K562 (cell line): ENCODE results near the gene ARL11. TPM values are rescaled to one million over a fixed set of nuclear protein-coding genes. Genes with fewer than 3 reads are reported as not detected.

ENCODE experiments used
- ATF7 ChIP-seq: fragments of 450-650 bp; IDR thresholded peaks from 2 replicates; pipeline ENCODE4 v1.7.1; 2014; ENCODE audit warnings: mild to moderate bottlenecking, moderate library complexity
- JUND ChIP-seq, 2 experiments: IDR thresholded peaks; 2 replicates in 1 of 2; 3 replicates in 1 of 2; pipeline ENCODE4 v1.6.1; 2011; ENCODE audit warnings: borderline replicate concordance in 2 of 2, low read depth in 2 of 2, low read length in 2 of 2, improper control_type of control experiment in 1 of 2, missing biosample characterization in 1 of 2, missing genetic modification characterization in 1 of 2, missing genetic modification reagents in 1 of 2
- RAD21 ChIP-seq, 2 experiments: fragments of 250-450 bp in 1 of 2; fragments of 450-650 bp in 1 of 2; sonication (Bioruptor Pico) in 1 of 2; formaldehyde crosslinking in 1 of 2; IDR thresholded peaks in 1 of 2; conservative IDR thresholded peaks in 1 of 2; 2 replicates each; pipeline versions ENCODE4 v1.4.0 to v1.8.0; 2020 to 2022; ENCODE audit warnings: mild to moderate bottlenecking in 2 of 2, moderate library complexity in 1 of 2
- SMC3 ChIP-seq: conservative IDR thresholded peaks from 2 replicates; pipeline ENCODE4 v1.6.1; 2011; ENCODE audit warnings: low read depth, low read length, improper control_type of control experiment; ENCODE audit not compliant: insufficient read depth
- ZNF175 ChIP-seq: fragments of 200-800 bp; sonication (Bioruptor generic); IDR thresholded peaks from 2 replicates; pipeline ENCODE4 v1.6.1; 2016; ENCODE audit warnings: low read depth, mild to moderate bottlenecking, missing genetic modification characterization, missing compliant biosample characterization
- polyA plus RNA-seq, 8 experiments: library from polyadenylated mRNA; depleted of rRNA in 4 of 8; stranded (reverse) in 5 of 8; unstranded in 3 of 8; fragments of >200 nt; fragmentation: Nextera tagmentation in 2 of 8; fragmentation: Illumina TruSeq in 1 of 8; extraction: Ambion mirVana in 2 of 8; extraction: Trizol in 1 of 8; gene quantifications; 2 replicates each; pipeline versions ENCODE4 v1.2.1 to v1.2.3, GENCODE V29; 2011 to 2014; ENCODE audit warnings: inconsistent platforms in 1 of 8, missing spikeins in 1 of 8
- total RNA-seq, 7 experiments: library from RNA; depleted of rRNA in 6 of 7; stranded (reverse); fragments of >200 nt in 6 of 7; fragmentation: Illumina TruSeq in 2 of 7; extraction: Trizol in 2 of 7; gene quantifications; 2 replicates each; pipeline versions ENCODE4 v1.2.1 to v1.2.3, GENCODE V29; 2011 to 2021; ENCODE audit warnings: low replicate concordance in 1 of 7
- TF ChIP-seq, protein P1 (sequence below), 2 experiments: fragments of 450-650 bp; formaldehyde crosslinking in 1 of 2; IDR thresholded peaks; 2 replicates each; pipeline versions ENCODE4 v1.4.0 to v1.6.1; 2014 to 2020; ENCODE audit warnings: mild to moderate bottlenecking in 2 of 2, borderline replicate concordance in 1 of 2, low read depth in 1 of 2
- TF ChIP-seq, protein P2 (sequence below): sonication (generic); formaldehyde crosslinking; IDR thresholded peaks from 2 replicates; pipeline ENCODE4 v1.8.0; 2022; ENCODE audit warnings: mild to moderate bottlenecking, missing genetic modification reagents
- TF ChIP-seq, protein P3 (sequence below), 3 experiments: IDR thresholded peaks in 2 of 3; conservative IDR thresholded peaks in 1 of 3; 2 replicates each; pipeline ENCODE4 v1.5.1; 2011 to 2012; ENCODE audit warnings: low read length in 3 of 3, mild to moderate bottlenecking in 3 of 3, control low read depth in 2 of 3, improper control_type of control experiment in 1 of 3, inconsistent platforms in 1 of 3, low read depth in 1 of 3, mixed read lengths in 1 of 3, moderate library complexity in 1 of 3; ENCODE audit not compliant: insufficient read depth in 2 of 3
- TF ChIP-seq, protein P4 (sequence below): fragments of 450-650 bp; formaldehyde crosslinking; IDR thresholded peaks from 2 replicates; pipeline ENCODE4 v1.4.0; 2020; ENCODE audit warnings: mild to moderate bottlenecking, moderate library complexity

The ARL11 gene
- total and polyA plus RNA-seq, 9 of the 15 experiments (the other 6 are each of a cell fraction or from before 2014, with no cell fraction given), result 0.18 to 0.87 (median 0.45) TPM

DNA sequence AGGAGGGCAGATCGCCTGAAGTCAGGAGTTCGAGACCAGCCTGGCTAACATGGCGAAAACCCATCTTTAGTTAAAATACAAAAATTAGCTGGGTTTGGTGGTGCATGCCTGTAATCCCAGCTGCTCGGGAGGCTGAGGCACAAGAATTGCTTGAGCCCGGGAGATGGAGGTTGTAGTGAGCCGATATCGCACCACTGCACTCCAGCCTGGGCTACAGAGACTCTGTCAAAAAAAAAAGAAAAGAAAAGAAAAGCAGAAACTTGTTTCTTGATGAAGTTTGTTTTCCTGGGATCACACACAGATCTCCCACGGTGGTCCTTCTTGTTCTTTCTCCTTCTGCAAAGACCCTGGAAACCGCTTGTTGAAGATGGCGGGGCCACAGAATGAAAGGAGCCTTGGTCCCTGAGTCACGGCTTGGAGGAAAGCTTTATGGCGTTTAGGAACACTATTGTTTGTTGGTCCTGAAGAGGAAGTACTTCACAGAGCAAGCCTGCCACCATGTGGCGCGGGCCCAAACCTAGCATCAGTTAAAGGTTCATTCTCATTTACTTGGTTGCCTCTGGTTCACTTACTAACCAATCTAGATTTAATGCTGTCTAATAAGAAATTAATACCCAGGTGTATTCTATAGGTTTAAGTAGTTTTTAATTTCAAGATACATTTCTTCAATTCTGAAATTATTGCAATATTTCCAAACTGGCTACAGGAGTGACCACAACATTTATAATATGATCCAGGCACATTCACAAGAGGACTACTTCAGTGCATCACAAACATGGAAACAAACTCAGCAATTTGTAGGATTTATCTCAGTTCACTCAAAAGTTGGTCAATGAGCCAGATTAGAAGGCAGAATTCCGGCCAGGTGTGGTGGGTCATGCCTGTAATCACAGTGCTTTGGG is 21.3 kb upstream of the ARL11 start (continued):
- peak; percentile 82 for TF ChIP-seq SMC3
- TF ChIP-seq, protein P1, sequence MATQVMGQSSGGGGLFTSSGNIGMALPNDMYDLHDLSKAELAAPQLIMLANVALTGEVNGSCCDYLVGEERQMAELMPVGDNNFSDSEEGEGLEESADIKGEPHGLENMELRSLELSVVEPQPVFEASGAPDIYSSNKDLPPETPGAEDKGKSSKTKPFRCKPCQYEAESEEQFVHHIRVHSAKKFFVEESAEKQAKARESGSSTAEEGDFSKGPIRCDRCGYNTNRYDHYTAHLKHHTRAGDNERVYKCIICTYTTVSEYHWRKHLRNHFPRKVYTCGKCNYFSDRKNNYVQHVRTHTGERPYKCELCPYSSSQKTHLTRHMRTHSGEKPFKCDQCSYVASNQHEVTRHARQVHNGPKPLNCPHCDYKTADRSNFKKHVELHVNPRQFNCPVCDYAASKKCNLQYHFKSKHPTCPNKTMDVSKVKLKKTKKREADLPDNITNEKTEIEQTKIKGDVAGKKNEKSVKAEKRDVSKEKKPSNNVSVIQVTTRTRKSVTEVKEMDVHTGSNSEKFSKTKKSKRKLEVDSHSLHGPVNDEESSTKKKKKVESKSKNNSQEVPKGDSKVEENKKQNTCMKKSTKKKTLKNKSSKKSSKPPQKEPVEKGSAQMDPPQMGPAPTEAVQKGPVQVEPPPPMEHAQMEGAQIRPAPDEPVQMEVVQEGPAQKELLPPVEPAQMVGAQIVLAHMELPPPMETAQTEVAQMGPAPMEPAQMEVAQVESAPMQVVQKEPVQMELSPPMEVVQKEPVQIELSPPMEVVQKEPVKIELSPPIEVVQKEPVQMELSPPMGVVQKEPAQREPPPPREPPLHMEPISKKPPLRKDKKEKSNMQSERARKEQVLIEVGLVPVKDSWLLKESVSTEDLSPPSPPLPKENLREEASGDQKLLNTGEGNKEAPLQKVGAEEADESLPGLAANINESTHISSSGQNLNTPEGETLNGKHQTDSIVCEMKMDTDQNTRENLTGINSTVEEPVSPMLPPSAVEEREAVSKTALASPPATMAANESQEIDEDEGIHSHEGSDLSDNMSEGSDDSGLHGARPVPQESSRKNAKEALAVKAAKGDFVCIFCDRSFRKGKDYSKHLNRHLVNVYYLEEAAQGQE (IDR thresholded peaks at IDR 0.05; ENCODE audit: borderline replicate concordance), result peak; percentile 78
- TF ChIP-seq, protein P1 (CRISPR knock-in tag; IDR thresholded peaks at IDR 0.05; ENCODE audit: low read depth), result no peak
- TF ChIP-seq, protein P2, sequence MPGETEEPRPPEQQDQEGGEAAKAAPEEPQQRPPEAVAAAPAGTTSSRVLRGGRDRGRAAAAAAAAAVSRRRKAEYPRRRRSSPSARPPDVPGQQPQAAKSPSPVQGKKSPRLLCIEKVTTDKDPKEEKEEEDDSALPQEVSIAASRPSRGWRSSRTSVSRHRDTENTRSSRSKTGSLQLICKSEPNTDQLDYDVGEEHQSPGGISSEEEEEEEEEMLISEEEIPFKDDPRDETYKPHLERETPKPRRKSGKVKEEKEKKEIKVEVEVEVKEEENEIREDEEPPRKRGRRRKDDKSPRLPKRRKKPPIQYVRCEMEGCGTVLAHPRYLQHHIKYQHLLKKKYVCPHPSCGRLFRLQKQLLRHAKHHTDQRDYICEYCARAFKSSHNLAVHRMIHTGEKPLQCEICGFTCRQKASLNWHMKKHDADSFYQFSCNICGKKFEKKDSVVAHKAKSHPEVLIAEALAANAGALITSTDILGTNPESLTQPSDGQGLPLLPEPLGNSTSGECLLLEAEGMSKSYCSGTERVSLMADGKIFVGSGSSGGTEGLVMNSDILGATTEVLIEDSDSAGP (CRISPR knock-in tag), result no peak
- TF ChIP-seq ATF7, result 0 out of 2 replicates have a peak, but pooled peaks have one; percentile 17
- peak; percentile 46; the same call in 1 of the 2 replicates for TF ChIP-seq JUND (IDR thresholded peaks at IDR 0.05; ENCODE audit: borderline replicate concordance, low read depth, low read length)
- peak; percentile 12; the same call in 1 of the 3 replicates for TF ChIP-seq JUND (tag; IDR thresholded peaks at IDR 0.05; ENCODE audit: borderline replicate concordance, low read depth, low read length)
- TF ChIP-seq ZNF175 (CRISPR knock-in tag), result no peak
- TF ChIP-seq, protein P3, sequence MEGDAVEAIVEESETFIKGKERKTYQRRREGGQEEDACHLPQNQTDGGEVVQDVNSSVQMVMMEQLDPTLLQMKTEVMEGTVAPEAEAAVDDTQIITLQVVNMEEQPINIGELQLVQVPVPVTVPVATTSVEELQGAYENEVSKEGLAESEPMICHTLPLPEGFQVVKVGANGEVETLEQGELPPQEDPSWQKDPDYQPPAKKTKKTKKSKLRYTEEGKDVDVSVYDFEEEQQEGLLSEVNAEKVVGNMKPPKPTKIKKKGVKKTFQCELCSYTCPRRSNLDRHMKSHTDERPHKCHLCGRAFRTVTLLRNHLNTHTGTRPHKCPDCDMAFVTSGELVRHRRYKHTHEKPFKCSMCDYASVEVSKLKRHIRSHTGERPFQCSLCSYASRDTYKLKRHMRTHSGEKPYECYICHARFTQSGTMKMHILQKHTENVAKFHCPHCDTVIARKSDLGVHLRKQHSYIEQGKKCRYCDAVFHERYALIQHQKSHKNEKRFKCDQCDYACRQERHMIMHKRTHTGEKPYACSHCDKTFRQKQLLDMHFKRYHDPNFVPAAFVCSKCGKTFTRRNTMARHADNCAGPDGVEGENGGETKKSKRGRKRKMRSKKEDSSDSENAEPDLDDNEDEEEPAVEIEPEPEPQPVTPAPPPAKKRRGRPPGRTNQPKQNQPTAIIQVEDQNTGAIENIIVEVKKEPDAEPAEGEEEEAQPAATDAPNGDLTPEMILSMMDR (IDR thresholded peaks at IDR 0.05 in 2 of 3, conservative IDR thresholded peaks at IDR 0.05 in 1 of 3; ENCODE audit: insufficient read depth in 2 of 3, low read depth in 1 of 3, low read length in 3 of 3), result peak; percentile 71 to 84 (median 73)
- TF ChIP-seq, protein P4, sequence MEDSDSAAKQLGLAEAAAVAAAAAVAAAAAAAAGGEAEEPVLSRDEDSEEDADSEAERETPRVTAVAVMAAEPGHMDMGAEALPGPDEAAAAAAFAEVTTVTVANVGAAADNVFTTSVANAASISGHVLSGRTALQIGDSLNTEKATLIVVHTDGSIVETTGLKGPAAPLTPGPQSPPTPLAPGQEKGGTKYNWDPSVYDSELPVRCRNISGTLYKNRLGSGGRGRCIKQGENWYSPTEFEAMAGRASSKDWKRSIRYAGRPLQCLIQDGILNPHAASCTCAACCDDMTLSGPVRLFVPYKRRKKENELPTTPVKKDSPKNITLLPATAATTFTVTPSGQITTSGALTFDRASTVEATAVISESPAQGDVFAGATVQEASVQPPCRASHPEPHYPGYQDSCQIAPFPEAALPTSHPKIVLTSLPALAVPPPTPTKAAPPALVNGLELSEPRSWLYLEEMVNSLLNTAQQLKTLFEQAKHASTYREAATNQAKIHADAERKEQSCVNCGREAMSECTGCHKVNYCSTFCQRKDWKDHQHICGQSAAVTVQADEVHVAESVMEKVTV (CRISPR knock-in tag), result peak; percentile 68
- TF ChIP-seq RAD21 (CRISPR knock-in tag; conservative IDR thresholded peaks at IDR 0.05 in 1 of 2, IDR thresholded peaks at IDR 0.05 in 1 of 2), result peak; percentile 81 to 92
